Transverse colon (tissue), 4 donors: ENCODE measurements around the gene MRPL24. TPM values are rescaled to one million over a fixed set of nuclear protein-coding genes. Genes with fewer than 3 reads are reported as not detected.

Experiments used
- DNase-seq: peaks from one replicate; pipeline ENCODE4 v3.0.0-alpha.2; 2019
- H3K27ac ChIP-seq, 4 donors: fragments of 200-600 bp; sonication (generic); 2 replicates each; pipeline ENCODE4 v1.5.1; 2016 to 2018; ENCODE audit warnings: inconsistent platforms in 4 of 4
- H3K27me3 ChIP-seq: fragments of 200-600 bp; sonication (generic); 2 replicates; pipeline ENCODE4 v1.5.1; 2017; ENCODE audit warnings: inconsistent platforms
- H3K36me3 ChIP-seq, 4 donors: fragments of 200-600 bp; sonication (generic); 2 replicates each; pipeline ENCODE4 v1.5.1; 2017 to 2019; ENCODE audit warnings: inconsistent platforms in 4 of 4
- H3K4me1 ChIP-seq, 4 donors: fragments of 200-600 bp; sonication (generic); 2 replicates each; pipeline ENCODE4 v1.5.1; 2017 to 2020; ENCODE audit warnings: inconsistent platforms in 4 of 4
- H3K4me3 ChIP-seq, 4 donors: fragments of 200-600 bp; sonication (generic); 1 replicate in 1 of 4; 2 replicates in 3 of 4; pipeline versions ENCODE4 v1.5.1 to v1.6.1; 2017 to 2019; ENCODE audit warnings: inconsistent platforms in 4 of 4
- H3K9me3 ChIP-seq, 2 donors: fragments of 200-600 bp; sonication (generic); 2 replicates each; pipeline ENCODE4 v1.5.1; 2017 to 2019; ENCODE audit warnings: inconsistent platforms in 2 of 2
- CTCF ChIP-seq, 5 experiments: fragments of 200-600 bp in 3 of 5; fragments of 450-650 bp in 2 of 5; sonication (generic) in 3 of 5; IDR thresholded peaks; 1 replicate in 2 of 5; 2 replicates in 3 of 5; pipeline ENCODE4 v1.5.1; 2016 to 2017; ENCODE audit warnings: antibody characterized with exemption in 5 of 5, inconsistent platforms in 3 of 5, mild to moderate bottlenecking in 2 of 5, moderate library complexity in 1 of 5
- EP300 ChIP-seq: sonication (generic); formaldehyde crosslinking; IDR thresholded peaks from one replicate; pipeline ENCODE4 v1.6.1; 2017; ENCODE audit warnings: antibody characterized with exemption, low read depth
- POLR2A ChIP-seq: fragments of 450-650 bp; IDR thresholded peaks from one replicate; pipeline ENCODE4 v1.6.1; 2016; ENCODE audit warnings: antibody characterized with exemption, mild to moderate bottlenecking, moderate library complexity
- POLR2AphosphoS5 ChIP-seq, 3 donors: sonication (generic); formaldehyde crosslinking; IDR thresholded peaks; one replicate each; pipeline ENCODE4 v1.6.1; 2016; ENCODE audit warnings: antibody characterized with exemption in 3 of 3
- WGBS, 2 donors: methylation state at CpG; one replicate each; pipeline ENCODE4 v1.1.5; 2018; ENCODE audit warnings: low coverage in 1 of 2; 5-methylcytosine and 5-hydroxymethylcytosine counted together
- in situ Hi-C, 4 donors: fragments of 200-750 bp; cut with MboI; loops; one replicate each; pipeline versions ENCODE4 v1.15.0 to v1.15.1; 2017; ENCODE audit warnings: low sequenced_read_pairs in 3 of 4, low pct_ligation_motif_present in 1 of 4, low pct_unique_long_range_greater_than_20kb in 1 of 4
- intact Hi-C: fragments of 100-400 bp; cut with DNase I; formaldehyde crosslinking; loops from one replicate; pipeline ENCODE4 v1.15.1; 2023; ENCODE audit warnings: low total_unique reads
- total RNA-seq, 4 donors: library from RNA; depleted of rRNA; stranded (reverse); fragments of >200 nt; gene quantifications; one replicate each; pipeline ENCODE4 v1.1.0, GENCODE V29; 2016

MRPL24 gene
- total RNA-seq, 4 donors from 2014 or later = 6.8 to 44.9 (median 37.1) TPM

- intact Hi-C loops = no loop called here
- H3K27ac ChIP-seq = peak overlapping the region; percentile 67 to 75 (median 72)
Measured at GRCh38 chr1:156706657-156707416, 34.1 kb downstream of the MRPL24 start.

DNA sequence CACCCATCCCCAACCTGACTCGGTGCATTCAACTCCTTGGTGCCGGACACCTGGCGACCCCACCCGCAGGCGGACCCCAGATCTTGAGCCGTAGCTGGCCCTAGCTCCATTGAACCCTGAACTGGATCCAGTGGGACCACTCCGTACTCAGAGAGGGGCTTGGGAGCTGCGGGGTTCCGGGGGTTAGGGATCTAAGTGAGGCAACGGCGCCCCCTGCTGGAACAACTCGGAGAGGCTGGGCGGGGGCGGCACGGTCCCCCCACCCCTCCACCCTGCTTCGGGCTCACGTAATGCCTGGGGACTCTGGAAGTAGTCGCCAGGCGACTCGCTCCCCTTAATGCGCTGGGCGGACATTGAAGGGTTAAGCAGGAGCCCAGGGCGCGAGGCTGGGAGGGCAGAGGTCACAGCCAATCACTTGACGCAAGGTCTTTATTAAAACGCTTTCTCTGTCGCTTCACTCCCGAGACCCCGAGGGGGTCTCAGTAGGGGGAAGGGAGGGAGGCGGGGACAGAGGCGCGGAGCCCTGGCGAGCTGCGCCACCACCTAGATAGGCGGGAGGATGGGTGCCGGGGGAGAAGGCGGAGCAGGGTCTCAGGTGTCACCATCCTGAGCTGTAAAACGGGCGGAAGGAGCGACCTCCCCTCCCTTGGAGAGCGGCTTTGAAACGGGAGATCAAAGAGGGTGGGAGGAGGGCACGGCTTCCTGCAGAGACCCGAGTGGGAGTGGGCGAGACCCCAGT lies 34.8 kb downstream of the MRPL24 start:
- Histone ChIP-seq H3K9me3 (no peaks in the 10 kb centered on the region), H3K27me3 (peaks cover 43% of the 10 kb centered on the region), H3K4me1 (peaks cover 31 to 55% (median 38%) of the 10 kb centered on the region in 4 donors), H3K4me3 (peak overlapping the region; percentile 12 to 54 (median 29)), H3K36me3 (no peaks in the 10 kb centered on the region), H3K27ac (peak overlapping the region; percentile 67 to 75 (median 72))
- DNase-seq = peak; percentile 66
- 1% methylated on average over 43 of the region's 45 CpGs; no CpG with 5 or more reads in 1 of the 2 donors for WGBS, 2 donors
- intact Hi-C loops = no loop called here
- in situ Hi-C loops = loop anchor here in 1 of 4 donors (10.0 kb wide), 1 partner anchor 159 kb away; the partner anchor contains the start of gene NTRK1
- TF ChIP-seq EP300 (no peak), CTCF (IDR thresholded peaks at IDR 0.05) (peak; percentile 74 to 81 (median 80)), POLR2A (no peak), POLR2AphosphoS5 (IDR thresholded peaks at IDR 0.05) (no peak)

More at GRCh38 chr1:156706657-156707416, 34.1 kb downstream of the MRPL24 start:
- Histone ChIP-seq H3K27me3 (peaks cover 38% of the 10 kb centered on the region), H3K9me3 (no peaks in the 10 kb centered on the region), H3K4me3 (peak overlapping the region; percentile 12 to 54 (median 29)), H3K4me1 (peaks cover 31 to 56% (median 41%) of the 10 kb centered on the region in 4 donors), H3K36me3 (no peaks in the 10 kb centered on the region)
- in situ Hi-C loops = loop anchor here in 1 of 4 donors (10.0 kb wide), 1 partner anchor 158 kb away; the partner anchor contains the start of gene NTRK1
- peak; percentile 47 for DNase-seq
- WGBS, 2 donors = 11 to 67% methylated on average over 2 to 29 of the region's 29 CpGs
- TF ChIP-seq POLR2AphosphoS5 (IDR thresholded peaks at IDR 0.05) (no peak), POLR2A (no peak), EP300 (no peak), CTCF (IDR thresholded peaks at IDR 0.05) (no peak)

DNA sequence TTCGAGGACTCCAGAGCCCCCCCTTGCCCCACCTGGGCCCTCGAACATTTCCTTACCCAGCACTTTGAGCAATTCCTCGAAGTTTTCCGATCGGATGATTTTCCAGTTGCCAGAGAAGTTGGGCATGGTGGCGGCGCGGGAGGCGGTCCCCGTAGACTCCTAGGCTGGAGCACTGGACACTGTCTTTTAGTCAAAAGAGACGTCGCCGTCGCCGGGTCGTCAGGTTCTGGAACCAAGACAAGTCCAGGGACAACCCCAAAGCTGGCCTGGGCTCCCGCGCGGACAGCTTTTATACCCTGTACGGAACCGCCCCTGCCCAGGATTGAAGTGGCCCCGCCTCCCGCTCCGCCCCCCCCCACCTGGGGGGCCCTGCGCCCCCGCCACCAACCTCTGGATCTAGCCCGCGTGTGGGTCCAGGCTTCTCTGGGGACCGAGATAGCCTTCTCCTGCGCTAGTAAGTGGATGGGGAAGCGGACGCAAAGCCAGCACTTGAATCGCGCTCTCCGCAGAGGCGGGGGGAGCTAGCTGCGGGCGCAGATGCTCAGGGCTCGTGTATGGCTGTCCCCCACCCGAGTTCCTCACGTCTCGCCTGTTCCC lies 35.5 kb downstream of the MRPL24 start, which contains the start of gene CRABP2:
Gene CRABP2 (minus strand): TSS at position 263 of the 597 bp plus-strand sequence. CDS start 137 bp downstream, at position 126.
- Histone ChIP-seq H3K27ac (peak within 1 kb of the TSS; percentile 67 to 75 (median 72)), H3K4me3 (peak within 1 kb of the TSS; percentile 12 to 54 (median 29)), H3K36me3 (no peaks in the 10 kb centered on the region), H3K4me1 (peaks cover 31 to 49% (median 37%) of the 10 kb centered on the region in 4 donors), H3K9me3 (no peaks in the 10 kb centered on the region), H3K27me3 (peaks cover 49% of the 10 kb centered on the region)
- TF ChIP-seq CTCF (IDR thresholded peaks at IDR 0.05) = no peak
- no peak for TF ChIP-seq EP300
- TF ChIP-seq POLR2A = no peak
- no peak for TF ChIP-seq POLR2AphosphoS5 (IDR thresholded peaks at IDR 0.05)
- intact Hi-C loops = no loop called here
- DNase-seq = peak; percentile 20
- in situ Hi-C loops = loop anchor here in 1 of 4 donors (10.0 kb wide), 1 partner anchor 159 kb away; the partner anchor contains the start of gene NTRK1
- WGBS, 2 donors = 1% methylated on average over 36 of the region's 42 CpGs; no CpG with 5 or more reads in 1 of the 2 donors
